Cardiac muscle cell (in vitro differentiated cells and primary cell): ENCODE results near the gene MYF5. TPM values are rescaled to one million over a fixed set of nuclear protein-coding genes. Genes with fewer than 3 reads are reported as not detected.
A peak's percentile ranks its signal among the peaks of the same experiment; 100 is the strongest.

Source experiments
- DNase-seq, 2 donors: peaks; one replicate each; pipeline versions ENCODE4 v3.0.0 to v3.0.0-alpha.2; 2010 to 2017; ENCODE audit warnings: low read depth in 1 of 2, low spot score in 1 of 2
- H3K27ac ChIP-seq: fragments of 200-600 bp; sonication (generic); 2 replicates; pipeline ENCODE4 v1.5.1; 2016
- H3K27me3 ChIP-seq: fragments of 200-600 bp; sonication (generic); 2 replicates; pipeline ENCODE4 v1.6.0; 2016; ENCODE audit warnings: control low read depth
- H3K36me3 ChIP-seq: fragments of 200-600 bp; sonication (generic); 2 replicates; pipeline ENCODE4 v1.5.1; 2016; ENCODE audit warnings: control low read depth
- H3K4me1 ChIP-seq: fragments of 200-600 bp; sonication (generic); 2 replicates; pipeline ENCODE4 v1.8.1; 2017; ENCODE audit warnings: low read depth, mild to moderate bottlenecking, mixed run types
- H3K4me3 ChIP-seq: fragments of 200-600 bp; sonication (generic); 2 replicates; pipeline ENCODE4 v1.5.1; 2016; ENCODE audit warnings: mild to moderate bottlenecking
- H3K9me3 ChIP-seq: fragments of 200-600 bp; sonication (generic); 2 replicates; pipeline ENCODE4 v1.5.1; 2017; ENCODE audit warnings: low read depth, mild to moderate bottlenecking, control low read depth
- polyA plus RNA-seq: library from polyadenylated mRNA; unstranded; fragments of >200 nt; fragmentation: Nextera tagmentation; extraction: Ambion mirVana; gene quantifications from 2 replicates; pipeline ENCODE4 v1.2.1, GENCODE V29; 2016
- total RNA-seq: library from RNA; depleted of rRNA; stranded (reverse); fragments of >200 nt; gene quantifications from 2 replicates; pipeline ENCODE4 v1.2.3, GENCODE V29; 2016
- TF ChIP-seq, protein P1 (sequence below): IDR thresholded peaks from 2 replicates; pipeline ENCODE4 v1.5.1; 2012; ENCODE audit warnings: low read depth, mild to moderate bottlenecking, low read length

The MYF5 gene
- total and polyA plus RNA-seq, 2 experiments from 2014 or later = not detected

DNA sequence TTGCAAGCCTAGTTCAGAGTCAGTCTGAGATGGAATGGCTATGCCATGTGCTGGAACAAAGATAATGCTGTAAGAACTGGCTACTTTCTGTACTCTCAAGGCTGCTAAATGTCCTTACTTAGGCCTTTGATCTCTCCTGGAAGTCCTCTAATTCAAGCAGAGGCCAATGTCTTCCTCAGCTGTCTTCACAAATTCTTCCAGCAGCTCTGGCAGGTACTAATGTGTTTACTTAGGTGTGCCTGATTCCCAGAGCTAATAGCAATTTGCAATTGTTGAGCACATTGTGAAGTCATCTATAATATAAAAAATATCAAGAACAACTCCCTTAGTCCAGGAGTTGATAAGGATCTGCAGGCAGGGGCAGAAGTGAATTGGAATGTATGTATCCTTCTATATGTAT is 3.8 kb upstream of the MYF5 start:
- H3K27me3 ChIP-seq = peaks cover 47% of the 10 kb centered on the region
- H3K4me1 ChIP-seq = no peaks in the 10 kb centered on the region
- H3K4me3 ChIP-seq = no peak overlapping the region
- H3K9me3 ChIP-seq = no peaks in the 10 kb centered on the region
- no peaks in the 10 kb centered on the region for H3K36me3 ChIP-seq
- no peak for DNase-seq
- TF ChIP-seq, protein P1, sequence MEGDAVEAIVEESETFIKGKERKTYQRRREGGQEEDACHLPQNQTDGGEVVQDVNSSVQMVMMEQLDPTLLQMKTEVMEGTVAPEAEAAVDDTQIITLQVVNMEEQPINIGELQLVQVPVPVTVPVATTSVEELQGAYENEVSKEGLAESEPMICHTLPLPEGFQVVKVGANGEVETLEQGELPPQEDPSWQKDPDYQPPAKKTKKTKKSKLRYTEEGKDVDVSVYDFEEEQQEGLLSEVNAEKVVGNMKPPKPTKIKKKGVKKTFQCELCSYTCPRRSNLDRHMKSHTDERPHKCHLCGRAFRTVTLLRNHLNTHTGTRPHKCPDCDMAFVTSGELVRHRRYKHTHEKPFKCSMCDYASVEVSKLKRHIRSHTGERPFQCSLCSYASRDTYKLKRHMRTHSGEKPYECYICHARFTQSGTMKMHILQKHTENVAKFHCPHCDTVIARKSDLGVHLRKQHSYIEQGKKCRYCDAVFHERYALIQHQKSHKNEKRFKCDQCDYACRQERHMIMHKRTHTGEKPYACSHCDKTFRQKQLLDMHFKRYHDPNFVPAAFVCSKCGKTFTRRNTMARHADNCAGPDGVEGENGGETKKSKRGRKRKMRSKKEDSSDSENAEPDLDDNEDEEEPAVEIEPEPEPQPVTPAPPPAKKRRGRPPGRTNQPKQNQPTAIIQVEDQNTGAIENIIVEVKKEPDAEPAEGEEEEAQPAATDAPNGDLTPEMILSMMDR = no peak
- no peak overlapping the region for H3K27ac ChIP-seq

DNA sequence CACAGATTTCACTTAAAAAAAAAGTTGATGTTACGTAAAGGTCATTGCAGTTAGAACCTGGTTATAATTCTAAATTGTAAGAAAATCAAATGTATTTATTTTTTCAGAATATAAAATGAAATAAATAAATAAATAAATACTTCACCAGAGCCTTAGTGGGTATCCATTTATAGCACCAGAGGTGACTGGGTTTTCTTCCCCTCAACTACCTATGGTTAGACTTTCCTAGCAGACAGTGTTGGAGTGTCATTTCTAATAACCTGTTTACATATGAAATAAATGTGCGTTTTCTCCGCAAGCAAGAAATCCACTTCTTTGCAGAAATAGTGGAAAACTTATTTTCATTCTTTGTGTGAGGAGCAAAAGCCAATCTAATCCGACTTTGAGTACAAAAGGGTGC is 3.3 kb upstream of the MYF5 start:
- Histone ChIP-seq H3K27me3 (peaks cover 41% of the 10 kb centered on the region), H3K4me1 (no peaks in the 10 kb centered on the region), H3K27ac (no peak overlapping the region), H3K36me3 (no peaks in the 10 kb centered on the region), H3K4me3 (no peak overlapping the region), H3K9me3 (no peaks in the 10 kb centered on the region)
- TF ChIP-seq, protein P1 = no peak
- DNase-seq = no peak

DNA sequence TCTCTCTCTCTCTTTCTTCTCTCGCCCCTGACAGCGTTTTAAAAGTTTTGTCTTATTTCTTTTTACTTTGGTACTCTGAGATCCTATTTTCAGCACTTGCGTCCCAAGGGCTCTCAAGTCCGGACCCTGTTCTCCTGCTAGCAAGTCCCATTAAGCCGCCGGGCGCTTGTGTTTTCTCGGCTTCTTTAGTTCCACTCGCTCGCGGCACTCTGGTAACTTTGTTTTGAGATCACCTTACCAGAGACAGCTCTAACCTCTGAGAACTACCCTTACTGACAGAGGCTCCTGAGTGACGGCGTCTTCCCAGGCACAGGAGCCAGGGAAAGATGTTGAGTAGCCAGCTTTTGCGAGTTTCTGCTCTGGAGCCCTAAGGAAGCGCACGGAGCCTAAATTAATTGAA is 2.7 kb upstream of the MYF5 start:
- TF ChIP-seq, protein P1 = no peak
- no peaks in the 10 kb centered on the region for H3K9me3 ChIP-seq
- no peaks in the 10 kb centered on the region for H3K36me3 ChIP-seq
- no peak overlapping the region for H3K27ac ChIP-seq
- DNase-seq = peak; percentile 32 to 60
- no peaks in the 10 kb centered on the region for H3K4me1 ChIP-seq
- H3K27me3 ChIP-seq = peaks cover 35% of the 10 kb centered on the region
- no peak overlapping the region for H3K4me3 ChIP-seq

DNA sequence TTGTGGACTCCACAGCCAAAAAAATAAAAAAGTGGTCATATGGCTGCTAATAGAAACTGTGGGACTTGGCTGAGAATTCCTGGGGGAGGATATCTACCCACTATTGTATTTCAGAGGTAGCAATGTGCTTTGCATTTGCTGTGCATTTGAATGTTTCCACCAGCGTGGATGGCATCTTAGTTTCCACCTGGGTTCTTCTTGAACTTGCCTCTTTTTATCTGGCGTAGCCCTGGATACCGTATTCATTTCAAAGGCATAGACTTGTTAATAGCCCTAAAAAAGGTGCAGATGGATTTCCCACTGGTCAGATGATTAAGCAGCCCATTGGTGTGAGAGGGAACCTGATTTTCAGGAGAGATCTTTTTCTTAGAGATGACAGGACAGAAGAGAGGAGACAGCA is 1.9 kb upstream of the MYF5 start:
- no peak for DNase-seq
- Histone ChIP-seq H3K4me3 (no peak overlapping the region), H3K36me3 (no peaks in the 10 kb centered on the region), H3K4me1 (no peaks in the 10 kb centered on the region), H3K27ac (no peak overlapping the region), H3K9me3 (no peaks in the 10 kb centered on the region), H3K27me3 (peaks cover 27% of the 10 kb centered on the region)
- TF ChIP-seq, protein P1 = no peak

DNA sequence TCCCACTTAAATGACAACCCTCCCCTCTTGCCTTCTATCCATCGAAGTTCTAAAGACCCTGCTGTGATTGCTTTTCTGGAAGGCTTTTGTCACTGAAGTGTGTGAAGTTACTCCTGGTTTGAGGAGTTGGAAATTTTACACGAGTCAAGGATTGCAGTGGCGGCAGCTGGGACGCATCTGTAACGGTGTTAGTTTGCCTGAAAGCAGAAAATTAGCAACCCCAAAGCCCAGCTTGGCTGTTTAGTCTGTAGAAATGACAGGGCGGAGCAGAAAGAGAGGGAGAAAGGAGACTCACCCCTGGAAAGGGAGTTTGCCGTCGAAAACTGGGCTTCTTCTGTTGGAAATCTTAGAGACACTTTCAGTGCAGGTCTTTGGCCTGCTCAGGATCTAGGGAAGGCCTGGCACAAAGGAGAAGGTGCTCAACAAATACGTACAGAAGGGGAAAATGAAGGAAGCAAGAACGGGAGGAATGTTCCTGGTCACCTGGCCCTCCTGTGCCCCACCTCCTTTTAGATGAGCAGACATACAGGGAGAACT is 931 bp upstream of the MYF5 start:
- Histone ChIP-seq H3K4me3 (no peak overlapping the region), H3K27me3 (peaks cover 18% of the 10 kb centered on the region), H3K36me3 (no peaks in the 10 kb centered on the region), H3K9me3 (no peaks in the 10 kb centered on the region), H3K4me1 (no peaks in the 10 kb centered on the region), H3K27ac (no peak overlapping the region)
- no peak for DNase-seq
- TF ChIP-seq, protein P1 = no peak

DNA sequence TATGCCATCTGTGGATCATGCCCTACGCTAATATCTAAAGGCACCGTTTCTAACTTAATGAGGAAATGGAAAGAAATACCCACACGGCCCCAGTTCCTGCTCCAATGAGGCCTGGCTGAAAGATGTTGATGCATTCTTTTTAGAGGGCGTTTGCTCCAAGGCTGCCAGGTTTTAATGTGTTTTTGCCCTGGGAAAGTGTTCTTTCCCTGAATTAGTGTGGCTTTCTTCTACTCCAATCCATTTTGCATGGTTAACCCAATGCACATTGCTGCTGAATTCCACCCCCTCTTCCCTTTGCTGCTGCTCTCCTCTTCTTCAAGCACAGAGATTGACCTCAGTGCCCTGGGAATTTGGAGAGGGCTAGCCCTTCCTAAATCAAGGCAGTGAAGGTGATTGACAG is 1.1 kb downstream of the MYF5 start:
- H3K4me3 ChIP-seq = no peak overlapping the region
- TF ChIP-seq, protein P1 = no peak
- H3K36me3 ChIP-seq = no peaks in the 10 kb centered on the region
- no peak overlapping the region for H3K27ac ChIP-seq
- no peak for DNase-seq
- peaks cover 9% of the 10 kb centered on the region for H3K27me3 ChIP-seq
- no peaks in the 10 kb centered on the region for H3K9me3 ChIP-seq
- no peaks in the 10 kb centered on the region for H3K4me1 ChIP-seq
